ENCODE data around the gene MAGEA4. TPM values are rescaled to one million over a fixed set of nuclear protein-coding genes. Genes with fewer than 3 reads are reported as not detected.

MAGEA4 gene
- total RNA-seq, 2 experiments from 2014 or later: not detected

GRCh38 chrX:151962034-151962433, 49.3 kb downstream of the MAGEA4 start:
- no peaks in the 10 kb centered on the region for H3K4me1 ChIP-seq (ENCODE audit: insufficient read depth, low read length, poor library complexity, severe bottlenecking)
- no peaks in the 10 kb centered on the region for H3K36me3 ChIP-seq (ENCODE audit: insufficient read depth, low read length)
- H4K20me1 ChIP-seq (ENCODE audit: insufficient read depth, low read length): no peaks in the 10 kb centered on the region
- TF ChIP-seq EZH2phosphoT487 (IDR thresholded peaks at IDR 0.05; ENCODE audit: borderline replicate concordance, low read depth, low read length): no peak
- TF ChIP-seq, protein P1, sequence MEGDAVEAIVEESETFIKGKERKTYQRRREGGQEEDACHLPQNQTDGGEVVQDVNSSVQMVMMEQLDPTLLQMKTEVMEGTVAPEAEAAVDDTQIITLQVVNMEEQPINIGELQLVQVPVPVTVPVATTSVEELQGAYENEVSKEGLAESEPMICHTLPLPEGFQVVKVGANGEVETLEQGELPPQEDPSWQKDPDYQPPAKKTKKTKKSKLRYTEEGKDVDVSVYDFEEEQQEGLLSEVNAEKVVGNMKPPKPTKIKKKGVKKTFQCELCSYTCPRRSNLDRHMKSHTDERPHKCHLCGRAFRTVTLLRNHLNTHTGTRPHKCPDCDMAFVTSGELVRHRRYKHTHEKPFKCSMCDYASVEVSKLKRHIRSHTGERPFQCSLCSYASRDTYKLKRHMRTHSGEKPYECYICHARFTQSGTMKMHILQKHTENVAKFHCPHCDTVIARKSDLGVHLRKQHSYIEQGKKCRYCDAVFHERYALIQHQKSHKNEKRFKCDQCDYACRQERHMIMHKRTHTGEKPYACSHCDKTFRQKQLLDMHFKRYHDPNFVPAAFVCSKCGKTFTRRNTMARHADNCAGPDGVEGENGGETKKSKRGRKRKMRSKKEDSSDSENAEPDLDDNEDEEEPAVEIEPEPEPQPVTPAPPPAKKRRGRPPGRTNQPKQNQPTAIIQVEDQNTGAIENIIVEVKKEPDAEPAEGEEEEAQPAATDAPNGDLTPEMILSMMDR (conservative IDR thresholded peaks at IDR 0.05; ENCODE audit: low read length): no peak
- POLR2A ChIA-PET: interaction anchor here (0.5 kb wide), 1 partner anchor 137 kb away, joined by 3 read pairs; no protein-coding TSS in a partner anchor
- CTCF ChIA-PET (ENCODE audit: unreplicated experiment): no interaction called here
- no peak overlapping the region for H3K27ac ChIP-seq (ENCODE audit: low read depth, low read length, poor library complexity, severe bottlenecking)
- intact Hi-C loops (cut with micrococcal nuclease; ENCODE audit: unreplicated experiment): no loop called here
- H3K9me2 ChIP-seq (ENCODE audit: insufficient read depth, low read length): no peaks in the 10 kb centered on the region
- no peak for DNase-seq (ENCODE audit: low spot score)
- H3K9me3 ChIP-seq (ENCODE audit: low read length): no peaks in the 10 kb centered on the region
- no peaks in the 10 kb centered on the region for H3K79me2 ChIP-seq (ENCODE audit: insufficient read depth, low read depth, low read length)
- no TSS peak for BruUV-seq (replicated peaks)
- no peak overlapping the region for H3K4me3 ChIP-seq (ENCODE audit: low read depth, low read length, poor library complexity, severe bottlenecking)
- H3K4me2 ChIP-seq (ENCODE audit: low read length): no peak overlapping the region
- H2AFZ ChIP-seq (ENCODE audit: low read length): no peak overlapping the region

GRCh38 chrX:151966236-151966635, 53.5 kb downstream of the MAGEA4 start:
- Histone ChIP-seq H3K9me3 (ENCODE audit: low read length) (no peaks in the 10 kb centered on the region), H3K27ac (ENCODE audit: low read depth, low read length, poor library complexity, severe bottlenecking) (no peak overlapping the region), H4K20me1 (ENCODE audit: insufficient read depth, low read length) (no peaks in the 10 kb centered on the region), H3K4me3 (ENCODE audit: low read depth, low read length, poor library complexity, severe bottlenecking) (no peak overlapping the region), H3K79me2 (ENCODE audit: insufficient read depth, low read depth, low read length) (no peaks in the 10 kb centered on the region), H3K9me2 (ENCODE audit: insufficient read depth, low read length) (no peaks in the 10 kb centered on the region), H3K36me3 (ENCODE audit: insufficient read depth, low read length) (no peaks in the 10 kb centered on the region), H2AFZ (ENCODE audit: low read length) (no peak overlapping the region), H3K4me2 (ENCODE audit: low read length) (no peak overlapping the region), H3K4me1 (ENCODE audit: insufficient read depth, low read length, poor library complexity, severe bottlenecking) (no peaks in the 10 kb centered on the region)
- DNase-seq (ENCODE audit: low spot score): no peak
- no TSS peak for BruUV-seq (replicated peaks)
- intact Hi-C loops (cut with micrococcal nuclease; ENCODE audit: unreplicated experiment): no loop called here
- CTCF ChIA-PET (ENCODE audit: unreplicated experiment): no interaction called here
- TF ChIP-seq, protein P1 (conservative IDR thresholded peaks at IDR 0.05; ENCODE audit: low read length): no peak
- no peak for TF ChIP-seq EZH2phosphoT487 (IDR thresholded peaks at IDR 0.05; ENCODE audit: borderline replicate concordance, low read depth, low read length)
- POLR2A ChIA-PET: no interaction called here

GRCh38 chrX:151970027-151970426, 57.3 kb downstream of the MAGEA4 start:
- Histone ChIP-seq H3K27ac (ENCODE audit: low read depth, low read length, poor library complexity, severe bottlenecking) (no peak overlapping the region), H3K36me3 (ENCODE audit: insufficient read depth, low read length) (no peaks in the 10 kb centered on the region), H3K4me3 (ENCODE audit: low read depth, low read length, poor library complexity, severe bottlenecking) (no peak overlapping the region), H3K4me2 (ENCODE audit: low read length) (no peak overlapping the region), H3K79me2 (ENCODE audit: insufficient read depth, low read depth, low read length) (no peaks in the 10 kb centered on the region), H3K4me1 (ENCODE audit: insufficient read depth, low read length, poor library complexity, severe bottlenecking) (no peaks in the 10 kb centered on the region), H4K20me1 (ENCODE audit: insufficient read depth, low read length) (no peaks in the 10 kb centered on the region), H2AFZ (ENCODE audit: low read length) (no peak overlapping the region), H3K9me3 (ENCODE audit: low read length) (no peaks in the 10 kb centered on the region), H3K9me2 (ENCODE audit: insufficient read depth, low read length) (no peaks in the 10 kb centered on the region)
- CTCF ChIA-PET (ENCODE audit: unreplicated experiment): no interaction called here
- no peak for TF ChIP-seq EZH2phosphoT487 (IDR thresholded peaks at IDR 0.05; ENCODE audit: borderline replicate concordance, low read depth, low read length)
- TF ChIP-seq, protein P1 (conservative IDR thresholded peaks at IDR 0.05; ENCODE audit: low read length): no peak
- POLR2A ChIA-PET: no interaction called here
- DNase-seq (ENCODE audit: low spot score): no peak
- BruUV-seq (replicated peaks): no TSS peak
- intact Hi-C loops (cut with micrococcal nuclease; ENCODE audit: unreplicated experiment): no loop called here
